Subcutaneous abdominal adipose tissue (tissue), 5 donors: ENCODE data around the gene GSDMA.
"Not testable (repeated sequence)": the region's sequence is repeated elsewhere in the genome, so short reads cannot be mapped to it uniquely, and the experiment has no call there.

Source experiments
- H3K27ac ChIP-seq: one replicate; pipeline ENCODE4 v1.7.0; 2013; ENCODE audit warnings: low read depth, mild to moderate bottlenecking, inconsistent platforms, low read length, moderate library complexity
- H3K27me3 ChIP-seq, 5 donors: one replicate each; pipeline ENCODE4 v1.7.0; 2013; ENCODE audit warnings: low read length in 5 of 5, inconsistent platforms in 1 of 5; ENCODE audit not compliant: control insufficient read depth in 5 of 5, insufficient read depth in 4 of 5
- H3K36me3 ChIP-seq, 5 donors: one replicate each; pipeline ENCODE4 v1.7.0; 2013; ENCODE audit warnings: low read length in 5 of 5; ENCODE audit not compliant: control insufficient read depth in 5 of 5, insufficient read depth in 5 of 5
- H3K4me1 ChIP-seq, 5 donors: one replicate each; pipeline ENCODE4 v1.7.0; 2013; ENCODE audit warnings: low read length in 5 of 5, mild to moderate bottlenecking in 3 of 5, moderate library complexity in 1 of 5; ENCODE audit not compliant: control insufficient read depth in 5 of 5, insufficient read depth in 5 of 5
- H3K4me3 ChIP-seq, 5 donors: one replicate each; pipeline ENCODE4 v1.7.0; 2013; ENCODE audit warnings: low read length in 5 of 5, low read depth in 1 of 5
- H3K9ac ChIP-seq, 5 donors: one replicate each; pipeline ENCODE4 v1.7.0; 2013; ENCODE audit warnings: low read length in 5 of 5, mild to moderate bottlenecking in 4 of 5, moderate library complexity in 3 of 5
- H3K9me3 ChIP-seq, 5 donors: one replicate each; pipeline ENCODE4 v1.7.0; 2013; ENCODE audit warnings: low read length in 5 of 5; ENCODE audit not compliant: control insufficient read depth in 5 of 5
- donor health status: healthy.
- donor health status: healthy.
- donor health status: healthy.
- donor health status: healthy.
- donor health status: healthy.

Gene GSDMA

DNA sequence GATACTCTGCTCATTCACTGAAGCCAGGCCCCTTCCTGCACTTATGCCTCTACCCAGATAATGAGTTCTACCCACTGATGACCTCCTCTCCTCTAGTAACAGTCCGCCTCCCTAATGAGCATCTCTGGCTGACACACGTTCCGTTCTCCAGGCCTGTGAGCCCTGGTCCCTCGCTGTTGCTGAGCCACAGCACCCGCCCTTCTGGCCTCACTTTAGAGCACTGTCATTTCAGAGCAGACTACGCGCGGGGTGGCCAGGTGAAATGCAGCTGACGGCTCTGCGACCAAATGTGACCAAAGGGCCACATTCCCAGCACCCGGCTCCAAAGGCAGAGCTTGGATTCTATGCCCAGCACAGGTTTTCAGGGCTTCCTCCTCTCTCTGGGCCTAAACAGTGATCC lies 31.6 kb downstream of the GSDMA start:
- Histone ChIP-seq H3K27me3 (no peaks in the 10 kb centered on the region), H3K4me3 (no peak overlapping the region), H3K4me1 (peaks cover 0 to 15% (median 13%) of the 10 kb centered on the region in 5 donors), H3K9ac (no peak overlapping the region), H3K27ac (no peak overlapping the region), H3K9me3 (no peaks in the 10 kb centered on the region), H3K36me3 (peaks cover 4 to 88% (median 84%) of the 10 kb centered on the region in 5 donors)

DNA sequence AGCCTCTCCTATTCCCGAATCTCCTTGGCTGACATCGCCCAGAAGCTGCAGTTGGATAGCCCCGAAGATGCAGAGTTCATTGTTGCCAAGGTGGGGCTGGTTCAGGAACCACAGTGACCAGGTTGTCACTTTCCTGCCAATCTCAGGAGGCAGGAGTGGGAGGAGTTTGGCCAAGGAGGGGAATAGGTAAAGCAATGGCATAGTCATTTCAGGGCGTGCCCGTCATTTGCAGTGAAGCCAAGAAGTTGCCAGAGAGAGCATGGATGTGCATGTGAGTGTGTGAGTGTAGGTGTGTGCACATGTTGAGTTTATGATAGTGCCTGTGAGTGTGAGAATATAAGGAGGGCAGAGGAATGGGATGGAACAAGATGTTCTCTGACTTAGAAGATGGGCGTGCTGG lies 32.6 kb downstream of the GSDMA start:
- Histone ChIP-seq H3K36me3 (peaks cover 4 to 78% (median 74%) of the 10 kb centered on the region in 5 donors), H3K9ac (no peak overlapping the region), H3K27me3 (no peaks in the 10 kb centered on the region), H3K9me3 (no peaks in the 10 kb centered on the region), H3K4me1 (peaks cover 0 to 15% (median 13%) of the 10 kb centered on the region in 5 donors), H3K27ac (no peak overlapping the region), H3K4me3 (no peak overlapping the region)

DNA sequence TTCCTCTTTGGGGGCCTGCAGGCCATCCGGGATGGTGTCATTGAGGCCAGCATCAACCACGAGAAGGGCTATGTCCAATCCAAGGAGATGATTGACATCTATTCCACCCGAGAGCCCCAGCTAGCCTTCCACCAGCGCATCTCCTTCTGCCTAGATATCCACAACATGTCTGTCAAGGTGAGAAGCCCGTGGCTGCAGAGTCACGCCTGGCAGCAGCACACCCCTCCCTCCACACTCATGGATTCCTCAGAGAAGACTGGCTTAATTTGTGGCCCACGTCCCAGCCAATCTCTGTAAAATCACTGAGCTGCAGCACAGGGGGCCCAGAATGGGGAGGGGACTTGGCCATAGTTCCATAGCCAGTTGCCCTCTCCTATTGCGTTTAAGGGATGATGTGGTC lies 33.4 kb downstream of the GSDMA start:
- Histone ChIP-seq H3K27me3 (no peaks in the 10 kb centered on the region), H3K4me1 (peaks cover 0 to 15% (median 13%) of the 10 kb centered on the region in 5 donors), H3K9me3 (no peaks in the 10 kb centered on the region), H3K36me3 (peaks cover 0 to 71% (median 68%) of the 10 kb centered on the region in 5 donors), H3K4me3 (no peak overlapping the region), H3K9ac (peak overlapping the region in 1 of 5 donors; percentile 21), H3K27ac (peak overlapping the region; percentile 16)

DNA sequence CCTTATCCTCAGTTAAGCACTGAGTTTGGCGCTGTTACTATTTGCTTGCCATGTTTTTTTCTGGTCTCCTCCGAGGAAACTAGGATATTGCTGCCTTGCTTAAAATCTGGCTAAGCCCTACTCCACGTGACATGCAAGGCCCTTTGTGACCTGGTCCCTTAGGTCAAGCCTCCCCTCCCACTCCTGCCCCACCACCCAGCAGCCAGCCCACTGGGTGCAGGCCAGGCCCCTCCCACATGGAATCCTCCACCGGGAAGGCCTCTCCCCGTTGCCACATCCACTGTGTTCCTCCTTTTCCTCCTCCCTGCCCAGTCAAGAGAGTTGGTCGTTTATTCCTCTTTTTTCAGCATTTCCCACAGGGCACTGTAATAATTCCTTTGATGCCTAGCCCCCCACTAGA lies 34.0 kb downstream of the GSDMA start:
- Histone ChIP-seq H3K27ac (peak overlapping the region; percentile 23), H3K9me3 (no peaks in the 10 kb centered on the region), H3K9ac (peak overlapping the region in 2 of 5 donors; percentile 26 to 31), H3K4me1 (peaks cover 0 to 15% (median 13%) of the 10 kb centered on the region in 5 donors), H3K4me3 (no peak overlapping the region), H3K27me3 (no peaks in the 10 kb centered on the region), H3K36me3 (peaks cover 0 to 65% (median 62%) of the 10 kb centered on the region in 5 donors)

DNA sequence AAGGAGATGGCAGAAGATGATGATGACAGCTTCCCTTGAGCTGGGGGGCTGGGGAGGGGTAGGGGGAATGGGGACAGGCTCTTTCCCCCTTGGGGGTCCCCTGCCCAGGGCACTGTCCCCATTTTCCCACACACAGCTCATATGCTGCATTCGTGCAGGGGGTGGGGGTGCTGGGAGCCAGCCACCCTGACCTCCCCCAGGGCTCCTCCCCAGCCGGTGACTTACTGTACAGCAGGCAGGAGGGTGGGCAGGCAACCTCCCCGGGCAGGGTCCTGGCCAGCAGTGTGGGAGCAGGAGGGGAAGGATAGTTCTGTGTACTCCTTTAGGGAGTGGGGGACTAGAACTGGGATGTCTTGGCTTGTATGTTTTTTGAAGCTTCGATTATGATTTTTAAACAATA lies 34.7 kb downstream of the GSDMA start:
- H3K27ac ChIP-seq, result peak overlapping the region; percentile 23
- H3K36me3 ChIP-seq, result peaks cover 0 to 58% (median 54%) of the 10 kb centered on the region in 5 donors
- H3K4me1 ChIP-seq, result peaks cover 0 to 15% (median 13%) of the 10 kb centered on the region in 5 donors

DNA sequence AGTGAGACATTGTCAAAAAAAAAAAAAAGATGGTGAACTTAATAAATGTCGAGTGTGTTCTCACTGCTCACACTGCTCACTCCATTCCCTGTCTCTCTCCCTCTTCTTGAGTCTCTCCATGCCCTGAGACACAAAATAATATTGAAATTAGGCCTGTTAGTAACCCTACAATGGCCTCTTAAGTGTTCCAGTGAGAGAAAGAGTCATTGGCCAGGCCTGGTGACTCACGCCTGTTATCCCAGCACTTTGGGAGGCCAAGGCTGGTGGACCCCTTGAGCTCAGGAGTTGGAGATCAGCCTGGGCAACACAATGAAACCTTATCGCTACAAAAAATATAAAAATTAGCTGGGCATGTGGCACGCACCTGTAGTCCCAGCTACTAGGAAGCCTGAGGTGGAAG lies 36.3 kb downstream of the GSDMA start:
- Histone ChIP-seq H3K27ac (no peak overlapping the region), H3K27me3 (no peaks in the 10 kb centered on the region)

More for the DNA sequence above, 34.7 kb downstream of the GSDMA start:
- H3K27me3 ChIP-seq, result no peaks in the 10 kb centered on the region
- H3K9me3 ChIP-seq, result no peaks in the 10 kb centered on the region
- H3K4me3 ChIP-seq, result no peak overlapping the region
- no peak overlapping the region for H3K9ac ChIP-seq

DNA sequence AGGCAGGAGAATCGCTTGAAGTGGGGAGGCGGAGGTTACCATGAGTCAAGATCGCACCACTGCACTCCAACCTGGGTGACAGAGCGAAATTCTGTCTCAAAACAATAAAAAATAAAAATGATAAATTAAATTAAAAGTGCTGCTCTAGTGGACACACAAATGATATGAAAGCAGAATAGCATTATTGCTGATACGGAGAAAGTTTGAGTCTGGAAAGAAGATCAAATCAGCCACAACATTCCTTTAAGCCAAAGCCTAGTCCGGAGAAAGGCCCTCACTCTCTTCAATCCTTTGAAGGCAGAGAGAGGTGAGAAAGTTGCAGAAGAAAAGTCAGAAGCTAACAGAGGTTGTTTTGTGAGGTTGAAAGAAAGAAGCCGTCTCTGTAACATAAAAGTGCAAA lies 37.4 kb downstream of the GSDMA start:
- Histone ChIP-seq H3K27me3 (no peaks in the 10 kb centered on the region), H3K4me3 (no peak overlapping the region), H3K9ac (no peak overlapping the region), H3K9me3 (no peaks in the 10 kb centered on the region), H3K27ac (no peak overlapping the region), H3K36me3 (peaks cover 0 to 31% (median 28%) of the 10 kb centered on the region in 5 donors), H3K4me1 (peaks cover 0 to 15% (median 13%) of the 10 kb centered on the region in 5 donors)

More for the DNA sequence above, 36.3 kb downstream of the GSDMA start:
- peaks cover 0 to 15% (median 13%) of the 10 kb centered on the region in 5 donors for H3K4me1 ChIP-seq
- peaks cover 0 to 42% (median 39%) of the 10 kb centered on the region in 5 donors for H3K36me3 ChIP-seq
- H3K4me3 ChIP-seq, result no peak overlapping the region
- no peaks in the 10 kb centered on the region for H3K9me3 ChIP-seq
- H3K9ac ChIP-seq, result no peak overlapping the region

DNA sequence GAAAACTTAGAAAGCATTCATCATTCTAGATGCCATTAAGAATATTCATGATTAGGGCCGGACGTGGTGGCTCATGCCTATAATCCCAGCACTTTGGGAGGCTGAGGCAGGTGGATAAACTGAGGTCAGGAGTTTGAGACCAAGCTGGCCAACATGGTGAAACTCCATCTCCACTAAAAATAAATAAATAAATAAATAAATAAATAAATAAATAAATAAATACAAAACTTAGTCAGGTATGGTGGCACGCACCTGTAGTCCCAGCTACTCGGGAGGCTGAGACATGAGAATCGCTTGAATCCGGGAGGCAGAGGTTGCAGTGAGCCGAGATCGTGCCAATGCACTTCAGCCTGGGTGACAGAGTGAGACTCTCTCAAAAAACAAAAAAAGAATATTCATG lies 38.5 kb downstream of the GSDMA start:
- not testable (repeated sequence) for H3K27me3 ChIP-seq, H3K9me3 ChIP-seq, H3K9ac ChIP-seq, H3K27ac ChIP-seq, H3K4me3 ChIP-seq
- Histone ChIP-seq H3K4me1 (peaks cover 0 to 10% (median 10%) of the 10 kb centered on the region in 5 donors), H3K36me3 (peaks cover 0 to 20% (median 18%) of the 10 kb centered on the region in 5 donors)

DNA sequence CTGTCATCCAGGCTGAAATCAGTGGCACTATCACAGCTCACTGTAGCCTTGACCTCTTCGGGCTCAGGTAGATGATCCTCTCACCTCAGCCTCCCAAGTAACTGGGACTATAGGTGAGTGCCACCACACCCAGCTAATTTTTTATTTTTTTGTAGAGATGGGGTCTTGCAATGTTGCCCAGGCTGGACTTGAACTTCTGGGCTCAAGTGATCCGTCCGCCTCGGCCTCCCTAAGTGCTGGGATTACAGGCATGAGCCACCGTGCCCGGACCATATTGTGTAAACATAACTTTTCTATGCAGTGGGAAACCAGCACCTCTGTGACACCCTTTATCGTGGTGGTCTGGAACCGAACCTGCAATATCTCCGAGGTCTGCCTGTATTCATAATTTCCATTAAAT lies 41.3 kb downstream of the GSDMA start:
- H3K27me3 ChIP-seq, result no peaks in the 10 kb centered on the region
- no peak overlapping the region for H3K27ac ChIP-seq
- H3K9me3 ChIP-seq, result no peaks in the 10 kb centered on the region
- H3K36me3 ChIP-seq, result no peaks in the 10 kb centered on the region
- H3K4me3 ChIP-seq, result no peak overlapping the region
- no peak overlapping the region for H3K9ac ChIP-seq
- H3K4me1 ChIP-seq, result no peaks in the 10 kb centered on the region

DNA sequence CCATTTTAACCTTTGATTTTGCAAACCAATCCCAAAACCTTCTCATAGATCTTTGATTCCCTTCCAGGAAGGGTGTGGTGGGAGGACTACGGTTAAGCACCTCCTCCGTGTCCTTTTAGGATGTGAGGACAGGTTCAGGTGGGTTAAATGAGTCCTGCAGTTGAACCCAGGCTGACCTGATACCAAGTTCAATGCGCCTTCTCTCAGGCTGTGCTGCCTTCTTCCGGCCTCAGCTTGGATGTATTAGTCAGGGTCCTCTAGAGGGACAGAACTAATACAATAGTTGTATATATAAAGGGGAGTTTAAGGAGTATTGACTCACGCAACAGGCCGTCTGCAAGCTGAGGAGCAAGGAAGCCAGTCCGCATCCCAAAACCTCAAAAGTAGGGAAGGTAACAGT lies 41.9 kb downstream of the GSDMA start:
- no peaks in the 10 kb centered on the region for H3K27me3 ChIP-seq
- H3K9me3 ChIP-seq, result no peaks in the 10 kb centered on the region
- no peak overlapping the region for H3K9ac ChIP-seq
- H3K27ac ChIP-seq, result no peak overlapping the region
- H3K4me3 ChIP-seq, result no peak overlapping the region
- H3K4me1 ChIP-seq, result no peaks in the 10 kb centered on the region
- H3K36me3 ChIP-seq, result no peaks in the 10 kb centered on the region
